GM21825 (cell line): ENCODE measurements around the gene LGI1.
"Not testable (repeated sequence)": the region's sequence is repeated elsewhere in the genome, so short reads cannot be mapped to it uniquely, and the experiment has no call there.

ENCODE experiments used
- ATAC-seq: cut with Tn5 transposase; IDR thresholded peaks from one replicate; pipeline ENCODE4 v1.9.1; 2021; ENCODE audit warnings: mild to moderate bottlenecking, moderate library complexity; ENCODE audit not compliant: unreplicated experiment

Gene LGI1

DNA sequence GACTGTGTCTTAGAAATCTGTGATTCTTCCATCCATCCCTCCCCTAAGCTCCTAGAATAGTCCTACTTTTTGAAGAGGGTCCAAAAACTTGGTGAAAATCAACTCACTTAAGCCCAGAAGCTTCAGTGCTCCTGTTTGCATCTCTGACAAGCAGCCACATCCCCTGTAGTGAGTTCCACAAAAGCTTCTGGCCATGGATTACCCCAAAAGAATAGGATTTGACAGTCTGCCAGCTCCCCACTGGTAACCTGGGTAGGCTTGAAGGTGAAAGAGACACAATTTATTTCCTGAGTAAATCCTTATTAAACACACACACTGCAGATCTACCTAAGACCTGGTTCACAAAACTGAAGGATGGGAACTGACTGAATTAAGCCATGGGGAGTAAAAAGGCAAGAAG, 46.5 kb downstream of the LGI1 start:
- no peak for ATAC-seq

DNA sequence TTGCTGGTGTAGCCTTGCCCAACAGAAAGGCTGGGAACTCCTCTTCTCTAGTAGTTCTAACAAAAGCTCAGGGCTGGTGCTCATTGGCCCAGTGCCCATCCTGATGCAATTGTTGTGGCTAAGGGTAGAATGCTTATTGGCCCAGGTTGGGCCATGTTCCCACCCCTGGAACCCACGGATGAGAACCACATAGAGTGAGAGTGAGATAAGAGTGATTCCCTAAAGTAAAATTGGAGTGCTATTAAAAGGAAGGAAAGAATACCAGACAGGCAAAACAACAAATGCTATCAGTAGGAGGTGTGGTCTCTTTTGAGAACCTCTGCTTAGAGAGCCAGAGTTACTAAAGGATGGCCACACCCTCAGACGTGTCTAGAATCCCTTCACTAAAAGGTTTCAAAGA, 49.2 kb downstream of the LGI1 start:
- no peak for ATAC-seq

GRCh38 chr10:93807371-93807770, 49.6 kb downstream of the LGI1 start:
- ATAC-seq, result no peak

- ATAC-seq, result no peak
Measured at GRCh38 chr10:93812659-93813338, 55.1 kb downstream of the LGI1 start.

GRCh38 chr10:93813507-93814465, 56.0 kb downstream of the LGI1 start:
- ATAC-seq, result no peak

DNA sequence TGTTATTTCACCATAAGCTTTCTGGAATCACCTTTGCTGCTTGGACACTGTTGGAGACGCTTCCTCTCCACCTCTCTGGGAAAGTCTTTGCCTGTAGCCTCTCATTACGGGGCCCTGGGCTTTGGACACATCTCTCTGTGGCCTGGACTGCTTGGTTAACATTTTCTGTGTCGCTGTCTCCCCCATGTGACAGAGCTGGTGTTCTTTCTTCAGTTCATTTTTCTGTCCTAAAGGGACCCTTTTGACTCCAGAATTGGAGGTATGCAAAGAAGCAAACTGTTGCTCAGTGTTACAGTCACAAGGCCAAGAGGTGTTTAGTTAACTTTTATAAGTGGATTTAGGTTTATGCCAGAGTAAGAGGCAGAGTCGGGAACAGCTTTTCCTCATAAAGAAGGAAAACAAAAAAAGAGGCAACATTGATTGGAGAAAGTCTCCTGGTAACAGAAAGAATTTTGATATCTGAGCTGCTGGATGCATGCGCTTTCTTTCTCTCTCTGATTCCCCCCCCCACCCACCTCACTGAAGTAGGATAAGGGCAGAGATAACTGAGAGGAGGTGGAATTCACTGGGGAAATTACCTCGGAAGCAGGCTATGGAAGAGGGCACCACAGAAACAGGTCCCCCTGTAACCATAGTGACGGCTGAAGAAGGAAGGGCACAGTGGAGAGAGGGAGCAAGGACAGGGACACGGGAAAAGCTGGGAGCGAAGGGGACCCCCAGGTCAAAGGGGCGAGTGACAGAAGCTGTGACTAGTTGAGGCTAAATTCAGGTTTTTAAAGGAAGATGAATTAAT, 57.8 kb downstream of the LGI1 start:
- no peak for ATAC-seq

GRCh38 chr10:93816123-93816747, 58.5 kb downstream of the LGI1 start:
- no peak for ATAC-seq

DNA sequence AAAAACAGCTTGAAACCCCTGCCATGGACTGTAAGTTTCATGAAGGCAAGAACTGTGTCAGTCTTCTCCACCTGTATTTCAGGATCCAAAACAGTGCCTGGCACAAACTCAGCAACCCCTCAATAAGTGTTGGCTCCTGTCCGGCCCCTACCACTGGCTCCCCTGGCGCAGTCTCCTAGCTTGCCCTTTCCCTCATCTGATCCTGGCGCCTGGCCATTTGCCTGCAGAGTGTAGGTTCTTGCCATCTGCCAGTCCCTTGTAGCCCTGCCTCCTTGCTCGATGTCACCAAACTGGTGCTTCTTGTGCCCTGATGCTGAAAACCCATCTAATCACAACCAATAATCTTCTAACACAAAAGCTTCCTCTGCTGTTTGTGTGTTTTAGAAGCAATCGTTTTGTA, 60.4 kb downstream of the LGI1 start:
- ATAC-seq, result no peak

GRCh38 chr10:93819520-93819919, 61.8 kb downstream of the LGI1 start:
- ATAC-seq, result no peak

GRCh38 chr10:93820434-93820833, 62.7 kb downstream of the LGI1 start:
- no peak for ATAC-seq

GRCh38 chr10:93821051-93821772, 63.5 kb downstream of the LGI1 start:
- no peak for ATAC-seq

GRCh38 chr10:93826355-93826754, 68.6 kb downstream of the LGI1 start:
- no peak for ATAC-seq

- no peak for ATAC-seq
Measured at GRCh38 chr10:93827056-93827804, 69.5 kb downstream of the LGI1 start.

GRCh38 chr10:93831065-93831464, 73.3 kb downstream of the LGI1 start:
- ATAC-seq, result not testable (repeated sequence)

DNA sequence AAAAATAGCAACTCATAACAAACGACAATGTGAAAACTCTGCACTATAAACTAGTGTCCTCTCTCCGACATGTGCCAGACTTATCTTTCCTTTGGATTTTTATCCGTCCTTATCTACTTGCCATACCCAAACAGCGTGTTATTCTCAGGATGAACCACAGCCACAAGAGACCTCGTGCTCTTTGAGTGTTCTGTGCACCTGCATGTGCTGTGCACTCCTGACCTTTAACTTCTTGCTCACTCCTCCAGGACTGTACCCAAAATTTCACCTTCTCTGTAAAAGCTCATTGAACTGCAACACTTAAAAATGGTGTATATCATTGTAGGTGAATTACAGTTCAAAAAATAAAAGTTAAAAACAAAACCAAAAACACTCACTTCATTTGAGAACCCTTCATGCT, 78.0 kb downstream of the LGI1 start:
- ATAC-seq, result no peak

DNA sequence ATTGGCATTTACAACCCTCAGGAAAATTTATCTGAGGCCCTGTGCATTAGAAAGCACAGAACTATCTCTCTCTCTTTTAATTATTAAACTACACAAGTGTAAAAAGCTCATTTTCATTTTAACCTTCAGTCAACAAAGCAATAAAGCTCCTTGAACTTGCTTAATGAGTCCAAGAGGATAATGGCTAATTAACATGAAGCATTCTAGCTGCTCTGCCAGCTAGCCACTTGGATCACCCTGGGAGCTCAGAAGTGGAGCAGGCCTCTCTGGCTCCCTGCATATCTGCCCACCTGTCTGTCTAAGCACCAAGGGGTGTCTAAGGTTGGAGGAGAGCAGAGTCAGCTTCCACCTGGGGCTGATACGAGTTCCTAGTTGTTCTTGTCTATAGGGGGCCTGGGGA, 80.1 kb downstream of the LGI1 start:
- ATAC-seq, result no peak

DNA sequence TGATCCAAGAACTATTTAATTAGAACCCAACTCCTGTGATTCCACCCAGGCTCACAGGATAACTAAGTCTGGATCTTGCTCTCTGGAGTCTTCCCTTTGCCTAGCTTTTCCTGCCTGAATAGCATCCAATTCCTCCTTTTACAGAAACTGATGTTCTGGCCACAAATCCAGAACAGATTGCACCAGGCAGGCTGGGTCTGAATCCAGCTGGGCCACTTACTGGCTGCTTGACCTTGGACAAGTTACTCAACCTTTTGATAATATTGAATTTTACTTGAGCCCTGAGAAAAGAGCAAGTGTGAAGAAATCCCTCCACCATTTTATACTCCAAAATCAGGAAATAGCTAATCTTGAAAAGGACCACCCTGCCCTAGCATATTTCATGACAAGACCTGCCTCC, 80.5 kb downstream of the LGI1 start:
- no peak for ATAC-seq

DNA sequence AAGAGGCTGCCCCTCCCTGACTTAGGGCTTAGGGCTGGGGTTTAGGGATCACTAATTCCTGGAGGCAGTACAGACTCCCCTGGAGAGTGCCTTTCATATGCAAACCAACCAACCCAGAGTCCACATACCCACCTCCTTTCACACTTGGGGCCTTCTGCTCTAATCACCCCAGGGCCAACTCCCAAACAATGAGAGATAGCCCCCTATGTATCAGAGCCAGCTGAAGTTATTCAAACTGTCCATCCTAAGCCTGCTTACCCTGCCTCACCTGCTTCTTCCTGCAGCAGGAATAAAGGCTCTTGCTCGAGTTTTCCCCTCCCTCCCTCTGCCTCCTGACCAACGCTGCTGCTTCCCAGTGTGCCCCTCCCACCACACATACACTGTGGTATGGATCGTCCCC, 84.2 kb downstream of the LGI1 start:
- no peak for ATAC-seq

DNA sequence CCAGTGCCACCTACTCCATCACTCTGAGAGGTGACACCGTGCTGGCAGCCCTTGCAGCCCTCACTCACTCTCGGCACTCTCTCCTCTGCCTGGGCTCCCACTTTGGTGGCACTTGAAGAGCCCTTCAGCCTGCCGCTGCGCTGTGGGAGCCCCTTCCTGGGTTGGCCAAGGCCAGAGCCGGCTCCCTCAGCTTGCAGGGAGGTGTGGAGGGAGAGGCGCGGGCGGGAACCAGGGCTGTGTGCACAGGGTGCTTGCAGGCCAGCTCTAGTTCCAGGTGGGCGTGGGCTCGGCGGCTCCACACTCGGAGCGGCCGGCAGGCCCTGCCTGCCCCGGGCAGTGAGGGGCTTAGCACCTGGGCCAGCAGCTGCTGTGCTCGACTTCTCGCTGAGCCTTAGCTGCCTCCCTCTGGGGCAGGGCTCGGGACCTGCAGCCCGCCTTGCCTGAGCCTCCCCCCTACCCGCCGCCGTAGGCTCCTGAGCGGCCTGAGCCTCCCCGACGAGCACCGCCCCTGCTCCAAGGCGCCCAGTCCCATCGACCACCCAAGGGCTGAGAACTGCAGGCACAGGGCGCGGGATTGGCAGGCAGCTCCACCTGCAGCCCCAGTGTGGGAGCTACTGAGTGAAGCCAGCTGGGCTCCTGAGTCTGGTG, 87.4 kb downstream of the LGI1 start:
- ATAC-seq, result no peak
